HG03457 (cell line): Measurements from ENCODE around the gene NSUN7.
A peak's percentile ranks its signal among the peaks of the same experiment; 100 is the strongest.
"Not testable (repeated sequence)": the region's sequence is repeated elsewhere in the genome, so short reads cannot be mapped to it uniquely, and the experiment has no call there.

Experiments used
- ATAC-seq: cut with Tn5 transposase; IDR thresholded peaks from one replicate; pipeline ENCODE4 v1.9.1; 2021; ENCODE audit warnings: moderate number of reproducible peaks; ENCODE audit not compliant: unreplicated experiment

Gene NSUN7

DNA sequence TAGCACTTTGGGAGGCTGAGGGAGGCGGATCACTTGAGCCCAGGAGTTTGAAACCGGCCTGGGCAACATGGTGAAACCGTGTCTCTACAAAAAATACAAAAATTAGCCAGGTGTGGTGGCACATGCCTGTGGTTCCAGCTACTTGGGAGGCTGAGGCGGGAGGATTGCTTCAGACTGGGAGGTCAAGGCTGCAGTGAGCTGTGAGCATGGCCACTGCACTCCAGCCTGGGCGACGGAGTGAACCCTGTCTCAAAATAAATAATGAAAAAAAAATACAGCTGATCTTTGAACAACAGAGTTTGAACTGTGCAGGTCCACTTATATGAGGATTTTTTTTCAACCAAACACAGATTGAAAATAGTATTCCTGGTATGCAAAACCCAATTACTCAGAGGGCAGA lies 67.4 kb downstream of the NSUN7 start:
- ATAC-seq = not testable (repeated sequence)

DNA sequence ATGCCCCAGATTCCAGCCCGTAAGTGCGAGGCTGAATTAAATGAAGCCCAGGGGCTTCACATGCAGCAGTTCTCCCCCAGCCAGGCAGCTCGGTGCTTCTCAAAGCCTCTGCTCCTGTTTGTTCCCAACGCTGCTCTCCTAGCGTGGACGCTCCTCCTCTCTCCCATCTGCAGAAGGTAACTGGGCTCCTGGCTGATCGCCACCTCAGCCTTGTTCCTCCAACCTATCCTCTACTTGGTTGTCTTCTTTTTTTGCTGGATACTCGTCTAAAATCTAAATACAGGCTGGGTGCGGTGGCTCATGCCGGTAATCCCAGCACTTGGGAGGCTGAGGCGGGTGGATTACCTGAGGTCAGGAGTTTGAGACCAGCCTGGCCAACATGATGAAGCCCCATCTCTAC lies 70.3 kb downstream of the NSUN7 start:
- no peak for ATAC-seq

DNA sequence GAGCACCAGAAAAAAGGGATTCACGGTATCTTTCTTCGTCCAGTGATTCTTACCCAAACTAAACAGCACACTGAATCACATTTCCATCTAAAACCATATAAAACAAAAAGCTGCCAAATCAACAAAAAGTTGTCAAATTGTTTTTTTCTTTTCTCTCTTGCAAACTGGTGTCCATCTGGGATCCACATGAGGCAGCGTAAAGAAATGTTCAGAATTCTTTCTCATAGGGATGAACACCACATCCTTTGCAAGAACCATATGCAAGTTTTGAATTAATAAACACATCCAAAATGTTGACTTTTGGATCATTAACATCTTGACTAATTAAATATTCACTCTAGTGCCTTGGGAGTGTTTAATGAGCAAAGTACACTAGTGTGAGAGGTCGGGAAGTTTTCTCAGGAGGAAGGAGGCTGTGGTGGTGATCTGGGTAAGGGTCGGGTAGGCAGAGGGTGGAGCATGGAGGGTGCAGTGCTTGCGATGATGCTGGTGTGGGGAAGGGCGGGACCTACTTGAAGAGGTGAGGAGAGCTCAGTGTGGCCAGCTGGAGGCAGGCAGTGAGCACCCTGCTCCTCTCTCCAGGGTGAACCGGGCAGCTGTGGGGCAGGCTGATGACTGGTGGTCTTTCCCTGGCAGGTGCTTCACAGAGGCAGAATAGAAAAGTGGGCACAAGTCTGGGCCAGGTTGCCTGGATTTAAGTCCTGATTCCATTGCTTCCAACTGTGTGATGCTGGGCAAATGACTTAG lies 72.8 kb downstream of the NSUN7 start:
- no peak for ATAC-seq

DNA sequence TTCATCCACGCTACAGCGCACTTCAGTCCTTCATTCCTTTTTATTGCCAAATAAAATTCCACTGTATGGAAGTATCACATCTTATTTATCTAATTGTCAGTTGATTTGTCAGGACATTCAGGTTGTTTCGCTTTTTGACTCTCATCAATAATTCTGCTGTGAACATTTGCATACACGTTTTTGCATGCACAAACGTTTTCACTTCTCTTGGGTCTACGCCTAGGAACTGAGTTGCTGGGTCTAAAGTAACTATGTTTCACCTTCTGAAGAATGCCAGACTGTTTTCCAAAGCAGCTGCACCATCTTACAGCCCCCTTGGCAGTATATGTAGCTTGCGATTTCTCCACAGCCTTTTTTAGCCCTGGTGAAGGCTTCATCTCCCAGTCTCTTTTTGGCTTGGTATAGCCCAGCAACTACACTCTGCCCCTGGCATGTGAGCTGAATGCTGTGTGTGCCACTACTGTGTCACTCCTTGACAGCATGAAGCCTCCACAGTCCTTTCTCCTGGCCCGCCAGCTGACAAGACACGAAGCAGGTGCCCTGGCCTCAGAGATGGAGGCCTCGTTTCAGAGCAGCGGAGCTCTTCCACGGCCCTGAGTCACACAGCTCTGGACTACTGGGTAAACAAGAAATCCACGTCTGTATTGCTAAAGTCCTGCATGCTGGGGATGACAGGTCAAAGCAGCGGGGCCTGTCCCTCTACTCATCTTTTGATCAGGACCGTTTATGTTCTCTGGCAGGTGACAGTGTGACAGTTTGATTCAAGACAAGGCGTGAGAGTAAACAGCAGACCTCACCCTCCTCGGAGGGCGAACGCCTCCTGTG lies 75.5 kb downstream of the NSUN7 start:
- no peak for ATAC-seq

DNA sequence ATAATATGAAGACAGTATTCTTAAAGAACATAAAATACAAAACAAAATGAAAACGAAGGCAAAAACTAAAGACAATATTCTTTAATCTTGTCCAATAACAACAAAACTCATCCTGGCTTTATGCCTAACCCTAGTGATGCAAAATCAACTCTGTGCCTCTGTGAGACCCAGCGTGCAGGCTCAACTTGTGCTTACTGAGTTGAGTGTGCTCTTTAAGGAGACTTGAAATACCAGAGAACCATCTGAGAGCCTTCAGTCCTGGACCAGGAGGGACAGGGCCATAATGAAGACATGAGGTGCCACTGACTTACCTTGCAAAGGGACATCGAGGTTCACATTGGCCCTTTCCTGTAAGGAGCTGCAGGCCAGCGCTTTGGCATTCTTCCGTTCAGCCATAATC lies 77.1 kb downstream of the NSUN7 start:
- ATAC-seq = no peak

DNA sequence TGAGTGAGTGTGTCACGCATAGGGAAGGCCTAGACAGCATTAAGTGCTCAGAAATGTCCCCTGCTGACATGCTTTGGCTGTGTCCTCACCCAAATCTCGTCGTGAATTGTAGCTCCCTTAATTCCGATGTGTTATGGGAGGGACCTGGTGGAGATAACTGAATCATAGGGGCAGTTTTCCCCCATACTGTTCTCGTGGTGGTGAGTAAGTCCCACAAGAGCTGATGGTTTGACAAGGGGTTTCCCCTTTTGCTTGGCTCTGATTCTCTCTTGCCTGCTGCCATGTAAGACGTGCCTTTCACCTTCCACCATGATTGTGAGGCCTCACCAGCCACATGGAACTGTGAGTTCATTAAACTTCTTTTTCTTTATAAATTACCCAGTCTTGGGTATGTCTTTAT lies 78.0 kb downstream of the NSUN7 start:
- ATAC-seq = no peak

DNA sequence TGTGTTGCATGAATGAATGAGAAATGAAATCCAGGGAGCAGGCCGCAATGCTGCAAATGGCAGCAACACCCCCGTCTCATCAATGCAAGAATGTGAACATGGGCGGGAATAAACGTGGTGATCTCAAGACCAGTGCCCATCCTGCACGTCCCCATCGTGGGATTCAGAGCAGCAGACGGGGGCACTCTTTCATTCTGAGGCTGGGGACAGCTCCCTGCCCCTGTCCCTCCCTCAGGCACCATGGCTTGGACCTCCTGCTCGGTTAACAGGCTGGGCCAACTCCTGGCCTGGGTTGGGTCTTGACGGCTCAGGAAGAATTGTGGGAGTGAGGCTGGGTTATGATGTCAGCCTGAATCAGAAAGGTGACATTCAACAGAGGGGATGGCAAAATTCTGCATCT lies 78.9 kb downstream of the NSUN7 start:
- no peak for ATAC-seq

DNA sequence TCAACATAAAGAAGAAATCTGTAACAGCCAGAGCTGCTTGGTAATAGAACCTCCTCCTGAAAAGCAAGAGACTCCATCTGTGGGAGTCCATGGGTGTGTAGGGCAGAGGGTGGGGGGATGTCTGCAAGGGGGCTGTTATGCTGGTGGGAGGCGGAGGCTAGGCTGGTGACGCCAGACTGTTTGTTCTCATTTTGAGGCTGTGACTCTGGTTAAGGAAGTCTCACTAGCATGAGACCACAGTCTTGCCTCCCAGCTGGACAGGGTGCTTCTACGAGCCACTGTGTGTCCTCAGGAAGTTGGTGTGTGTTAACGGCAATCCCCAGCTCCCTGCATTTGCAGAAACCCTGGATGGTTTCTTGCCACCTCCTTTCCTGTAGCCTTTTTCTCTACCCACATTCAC lies 79.8 kb downstream of the NSUN7 start:
- ATAC-seq = no peak

DNA sequence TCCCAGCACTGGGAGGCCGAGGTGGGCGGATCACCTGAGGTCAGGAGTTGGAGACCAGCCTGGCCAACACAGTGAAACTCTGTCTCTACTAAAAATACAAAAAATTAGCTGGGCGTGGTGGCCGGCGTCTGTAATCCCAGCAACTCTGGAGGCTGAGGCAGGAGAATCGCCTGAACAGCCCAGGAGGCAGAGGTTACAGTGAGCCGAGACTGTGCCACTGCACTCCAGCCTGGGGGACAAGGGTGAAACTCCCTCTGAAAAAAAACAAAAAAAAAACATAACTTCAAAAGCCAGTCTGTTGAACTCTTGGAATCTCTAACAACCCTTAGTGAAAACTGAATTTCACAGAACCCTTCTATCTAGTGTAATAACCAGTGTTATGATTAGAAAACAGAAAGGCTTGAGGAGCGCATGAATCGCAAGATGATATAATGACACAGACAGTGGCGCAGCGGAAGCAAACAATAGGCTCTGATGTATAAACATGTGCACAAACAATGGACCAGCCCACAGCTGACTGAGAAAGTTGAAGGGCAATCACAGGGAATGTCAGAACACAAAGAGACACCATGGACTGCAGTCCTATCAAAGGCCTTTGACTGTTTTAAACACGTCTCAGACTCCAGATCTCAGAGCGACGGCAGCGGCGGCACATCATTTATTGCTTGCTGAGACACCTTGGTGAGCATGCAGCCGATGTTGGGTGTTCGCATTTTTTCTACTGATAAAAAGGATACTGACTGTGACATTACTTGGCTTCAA lies 81.6 kb downstream of the NSUN7 start:
- ATAC-seq = no peak

DNA sequence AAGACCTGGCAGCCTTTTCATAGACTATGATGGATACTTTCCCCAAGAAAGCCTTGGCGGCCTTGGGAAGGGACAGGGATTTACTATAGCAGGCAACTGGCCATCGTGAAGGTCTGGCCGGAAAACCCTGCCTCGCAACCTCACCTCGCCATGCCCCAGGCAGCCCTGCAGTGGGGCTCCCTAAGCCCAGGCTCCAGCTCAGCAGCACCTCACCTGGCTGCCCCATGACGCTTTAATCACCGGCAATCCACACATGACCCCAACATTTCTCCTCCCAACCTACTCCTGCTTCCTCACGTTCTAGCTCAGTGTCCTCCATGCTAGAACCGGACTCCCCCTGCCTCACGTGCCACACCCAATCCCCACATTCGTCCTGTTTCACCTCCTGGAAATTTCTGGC lies 82.4 kb downstream of the NSUN7 start:
- ATAC-seq = no peak

DNA sequence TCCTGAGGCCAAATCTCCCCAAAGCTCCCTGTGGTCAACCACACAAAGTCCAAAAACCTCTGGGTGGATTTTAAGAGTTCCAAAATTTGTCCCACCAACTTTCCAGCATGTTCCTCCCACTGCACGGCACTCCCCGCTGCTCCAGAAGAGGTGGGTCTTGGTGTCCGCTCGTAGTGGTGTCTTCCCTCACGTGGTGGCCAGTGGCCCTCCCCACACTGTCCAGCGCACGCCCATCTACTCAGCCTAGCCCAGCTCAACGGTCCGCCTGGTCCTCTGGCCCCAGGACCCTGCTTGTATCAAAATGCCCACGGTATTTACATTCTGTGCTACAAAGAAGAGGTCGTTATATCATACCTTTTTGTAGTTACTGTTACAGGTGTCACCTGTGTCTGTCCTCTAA lies 83.5 kb downstream of the NSUN7 start:
- ATAC-seq = no peak

DNA sequence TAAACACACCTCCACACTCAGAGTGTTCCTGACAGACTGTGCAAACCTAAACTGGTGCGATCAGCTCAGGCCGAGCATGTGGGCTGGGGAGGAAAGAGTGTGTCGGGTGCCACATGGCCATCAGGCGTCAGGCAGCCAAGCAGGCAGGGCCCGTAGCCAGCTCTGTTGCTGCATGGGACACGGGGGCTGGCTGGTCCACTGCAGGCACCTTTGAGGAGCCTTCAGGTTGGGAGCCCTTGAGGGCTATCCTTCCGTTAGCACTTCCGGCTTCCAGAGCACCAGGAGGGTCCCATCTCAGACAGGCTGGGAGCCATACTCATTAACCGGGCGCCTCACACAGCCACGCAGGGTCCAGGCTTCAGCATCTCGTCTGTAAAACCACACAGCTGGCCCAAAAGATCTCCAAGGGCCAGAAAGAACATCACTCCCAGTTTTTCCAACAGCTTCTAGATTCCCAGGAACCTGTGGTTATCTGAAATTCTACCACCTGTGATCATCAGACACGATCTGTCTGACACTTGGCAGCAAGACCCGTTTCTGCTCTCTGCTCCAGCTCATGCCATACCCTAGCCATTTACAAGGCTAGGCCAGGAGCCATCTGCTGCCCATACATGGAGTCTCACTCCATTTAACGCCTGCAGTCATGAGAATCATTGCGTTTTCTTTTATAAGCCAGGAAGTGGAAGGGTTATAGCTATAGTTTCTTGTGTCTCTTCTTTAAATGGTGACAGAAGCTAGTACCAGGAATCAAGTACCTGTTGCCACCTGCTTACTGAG lies 87.5 kb downstream of the NSUN7 start:
- ATAC-seq = no peak

DNA sequence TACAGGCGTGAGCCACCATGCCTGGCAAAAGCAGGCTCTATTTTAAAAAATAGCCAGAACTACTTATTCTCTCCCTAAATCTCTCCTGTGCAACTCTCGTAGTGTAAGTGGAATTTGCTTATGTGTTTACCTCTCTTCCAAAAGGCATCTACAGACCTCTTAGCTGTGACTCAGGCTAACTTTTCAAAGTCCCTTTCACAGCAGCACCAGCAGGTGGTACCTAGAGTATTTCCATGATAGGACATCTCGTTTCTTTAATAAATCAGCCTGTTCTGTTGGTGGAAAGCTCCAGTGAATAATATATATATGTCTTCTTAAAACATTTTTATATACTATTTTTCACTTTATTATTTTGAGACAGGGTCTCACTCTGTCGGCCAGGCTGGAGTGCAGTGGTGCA lies 89.0 kb downstream of the NSUN7 start:
- ATAC-seq = no peak

DNA sequence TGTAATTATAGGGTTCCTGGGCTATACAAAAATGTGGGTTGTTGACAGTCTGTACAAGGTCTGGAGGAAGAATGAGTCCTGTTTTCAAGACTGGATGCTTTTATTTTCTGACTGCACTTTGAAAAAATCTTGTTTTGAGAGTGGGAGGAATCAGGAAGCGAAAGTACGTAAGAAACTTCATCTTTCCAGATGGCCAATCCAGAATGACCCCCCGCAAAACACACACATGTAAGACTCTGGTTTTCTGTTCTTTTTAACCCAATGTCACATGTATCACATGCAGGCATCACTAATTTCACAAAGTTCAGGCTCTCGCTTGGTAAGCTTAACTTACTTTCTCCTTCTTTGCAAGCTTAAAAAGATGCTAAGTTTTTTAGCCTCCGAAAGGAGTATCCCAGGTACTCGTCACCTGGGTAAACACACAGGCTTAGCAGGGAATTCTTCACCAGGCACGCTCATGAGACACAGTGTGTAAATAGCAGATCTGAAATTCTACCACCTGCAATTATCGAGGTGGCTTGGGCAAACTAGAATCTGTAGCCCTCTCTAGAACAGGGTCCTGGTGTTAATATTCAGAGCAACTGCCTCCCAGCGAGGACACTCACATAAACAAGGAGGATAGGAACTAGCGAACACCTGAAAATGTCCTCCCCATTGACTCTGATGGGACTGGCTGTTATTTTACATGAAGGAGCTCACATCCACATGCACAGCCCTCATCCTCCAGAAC lies 90.7 kb downstream of the NSUN7 start:
- ATAC-seq = no peak

DNA sequence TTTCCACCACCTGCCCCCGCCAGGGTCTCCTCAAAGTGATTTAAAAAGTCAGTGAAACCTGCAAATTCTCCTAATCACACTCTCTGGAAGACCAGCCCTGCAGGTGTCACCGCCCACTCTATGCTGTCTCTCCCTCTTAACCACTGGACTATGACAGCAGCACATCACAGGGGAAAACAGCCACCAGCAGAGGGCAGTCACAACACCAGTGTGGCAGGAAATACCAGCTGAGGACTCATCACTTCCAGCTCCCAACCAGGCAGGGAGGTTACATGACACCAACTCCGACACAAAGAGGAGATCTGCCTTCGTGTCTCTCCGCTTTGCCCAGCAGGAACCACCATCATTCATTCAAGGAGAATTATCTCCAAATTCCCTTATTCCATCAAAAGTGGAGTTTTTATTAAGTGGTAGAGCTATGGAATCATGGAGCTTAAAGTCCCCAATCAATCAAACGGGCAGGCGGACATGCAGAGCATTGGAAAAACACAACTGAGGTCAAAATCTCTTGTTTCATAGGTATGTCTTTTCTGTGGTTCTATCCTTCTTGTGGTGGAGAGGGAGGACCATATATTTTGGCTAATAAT lies 91.3 kb downstream of the NSUN7 start:
- ATAC-seq = peak; percentile 62

DNA sequence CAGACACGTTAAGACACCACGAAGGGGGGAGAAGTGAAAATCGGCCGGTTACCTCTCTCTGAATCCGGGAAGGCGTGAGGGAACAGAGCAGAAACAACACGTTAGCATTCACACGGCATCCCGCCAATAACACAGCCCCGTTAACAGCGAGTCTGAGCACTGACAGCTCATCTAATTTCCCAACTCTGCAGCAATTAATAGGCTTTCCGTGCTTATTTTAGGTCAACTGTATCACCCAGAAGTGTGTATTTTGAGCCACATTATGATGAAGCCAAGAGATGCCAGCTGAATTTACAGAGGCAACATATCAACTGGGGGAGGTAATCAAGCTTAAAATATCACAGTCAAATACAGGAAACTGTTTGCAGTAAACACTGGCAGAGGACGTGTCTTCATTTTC lies 92.6 kb downstream of the NSUN7 start:
- no peak for ATAC-seq

DNA sequence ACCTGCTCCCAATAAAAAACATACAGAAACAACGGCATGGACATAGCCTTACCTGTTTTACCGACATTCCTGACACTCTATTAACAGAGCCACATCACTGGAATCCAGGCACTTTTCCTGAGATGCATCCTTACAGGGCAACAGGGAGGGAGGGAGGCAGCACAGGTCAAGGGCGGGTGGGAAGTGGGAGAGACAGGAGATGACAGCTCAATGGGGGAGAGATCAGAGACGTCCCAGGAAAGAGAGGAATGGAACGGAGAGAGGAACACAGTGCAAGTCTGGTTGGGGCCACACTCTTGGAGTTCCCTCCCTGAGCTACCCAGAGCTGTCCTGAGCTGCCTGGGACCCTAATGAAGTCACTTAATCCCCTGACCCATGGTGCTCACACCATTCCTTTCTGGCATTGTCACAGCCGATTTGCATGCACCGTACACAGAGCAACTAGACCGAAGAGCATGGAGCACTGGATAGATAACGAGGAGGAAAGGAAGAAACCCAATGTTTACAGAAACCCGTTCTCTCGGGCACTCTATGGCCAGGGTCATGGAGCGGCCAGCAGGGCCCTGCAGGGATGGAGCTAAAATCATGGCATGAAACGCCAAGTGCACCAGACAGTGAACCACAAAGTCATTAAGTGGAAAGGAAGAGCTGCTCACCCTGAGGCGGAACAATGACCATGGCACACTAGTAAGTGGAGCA lies 93.1 kb downstream of the NSUN7 start:
- no peak for ATAC-seq

DNA sequence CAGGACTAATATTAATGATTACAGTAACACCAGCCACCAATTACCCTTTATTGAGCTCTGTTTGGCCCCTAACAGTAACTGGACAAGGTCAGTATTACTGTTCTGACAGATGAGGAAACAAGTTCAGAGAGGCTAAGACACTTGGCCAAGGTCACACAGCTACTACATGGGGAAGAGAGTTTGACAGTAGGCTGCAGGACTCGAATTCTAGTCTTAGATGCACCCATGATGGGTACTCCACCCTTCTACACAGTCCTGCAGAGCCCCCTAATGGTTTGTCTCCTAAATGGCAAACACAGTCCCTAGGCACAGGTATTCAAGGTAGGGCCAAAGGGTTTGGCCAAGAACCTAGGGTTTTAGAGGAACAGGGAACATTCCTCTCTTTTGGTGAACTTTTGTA lies 93.9 kb downstream of the NSUN7 start:
- no peak for ATAC-seq

DNA sequence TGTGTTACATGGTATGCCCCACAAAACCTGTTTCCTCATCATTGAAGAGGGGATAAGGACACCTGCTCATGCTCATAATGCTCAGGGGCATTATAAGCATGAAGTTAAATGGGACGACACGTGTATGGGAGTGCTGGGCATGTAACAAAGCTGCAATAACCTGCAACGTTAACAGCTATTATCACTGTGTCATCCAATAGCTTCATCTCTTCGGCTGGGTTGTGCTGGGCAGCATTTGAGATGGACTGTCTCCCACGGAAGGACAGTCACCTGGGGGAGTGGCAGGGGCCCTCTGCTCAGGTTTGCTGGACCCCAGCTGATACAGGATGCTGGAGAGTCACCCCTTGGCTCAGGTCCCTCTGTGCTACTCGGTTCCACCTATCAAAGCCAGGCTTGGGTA lies 94.5 kb downstream of the NSUN7 start:
- ATAC-seq = no peak
